Endometrial microvascular endothelial cells (primary cell): ENCODE results near the gene SSPN. TPM values are rescaled to one million over a fixed set of nuclear protein-coding genes. Genes with fewer than 3 reads are reported as not detected.

ENCODE experiments used
- in situ Hi-C: cut with HindIII; loops from 2 replicates; pipeline ENCODE4 v1.10.0; 2017; ENCODE audit warnings: low sequenced_read_pairs, low pct_unique_long_range_greater_than_20kb; ENCODE audit errors: inconsistent ontology term
- total RNA-seq: library from RNA; depleted of rRNA; stranded (reverse); fragments of >200 nt; gene quantifications from one replicate; pipeline ENCODE4 v1.2.3, GENCODE V29; 2015; ENCODE audit errors: inconsistent ontology term

SSPN gene, protein sequence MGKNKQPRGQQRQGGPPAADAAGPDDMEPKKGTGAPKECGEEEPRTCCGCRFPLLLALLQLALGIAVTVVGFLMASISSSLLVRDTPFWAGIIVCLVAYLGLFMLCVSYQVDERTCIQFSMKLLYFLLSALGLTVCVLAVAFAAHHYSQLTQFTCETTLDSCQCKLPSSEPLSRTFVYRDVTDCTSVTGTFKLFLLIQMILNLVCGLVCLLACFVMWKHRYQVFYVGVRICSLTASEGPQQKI
- total RNA-seq: 0.56 TPM

DNA sequence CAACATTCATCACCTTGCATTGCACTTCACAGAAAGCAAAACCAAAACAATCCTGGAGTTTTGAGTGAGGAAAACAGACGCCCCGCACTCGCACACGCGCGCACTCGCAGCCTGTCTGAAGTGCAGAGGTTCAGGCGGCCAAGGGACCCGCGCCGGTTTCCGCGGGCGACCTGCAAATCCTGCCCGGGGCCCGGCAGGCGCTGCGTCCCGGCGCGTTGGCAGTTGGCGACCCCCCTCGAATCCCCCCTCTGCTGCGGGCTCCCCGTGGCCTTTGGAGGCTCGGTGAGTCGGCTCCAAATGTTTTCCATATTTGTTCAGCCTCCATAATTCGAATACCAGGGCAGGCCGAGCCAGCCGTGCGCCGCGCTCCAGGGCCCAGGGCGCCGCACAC, at the start of gene SSPN:
Gene SSPN (plus strand): TSS at position 324 of the 391 bp plus-strand sequence. CDS start 100 bp downstream, outside the sequence.
- in situ Hi-C loops: no loop called here

DNA sequence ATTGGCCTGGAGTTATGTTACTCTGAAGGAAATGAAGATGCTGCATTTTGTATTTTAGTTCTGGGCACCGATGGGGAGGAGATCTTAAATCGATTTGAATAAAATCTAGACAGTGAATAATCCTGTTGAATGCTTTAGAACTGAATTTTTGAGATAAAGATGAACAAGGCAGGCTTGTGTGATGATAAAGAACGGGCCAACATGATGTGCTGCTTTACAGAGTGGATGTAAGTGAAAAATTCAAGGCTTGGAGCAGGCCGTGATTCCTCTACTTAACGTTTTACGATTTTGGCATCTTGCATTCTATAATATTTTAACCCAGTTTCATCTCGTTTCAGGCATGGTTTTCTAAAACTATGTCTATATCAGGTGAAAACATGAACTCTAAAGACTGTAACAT, 47.1 kb upstream of the SSPN start:
- in situ Hi-C loops: no loop called here

DNA sequence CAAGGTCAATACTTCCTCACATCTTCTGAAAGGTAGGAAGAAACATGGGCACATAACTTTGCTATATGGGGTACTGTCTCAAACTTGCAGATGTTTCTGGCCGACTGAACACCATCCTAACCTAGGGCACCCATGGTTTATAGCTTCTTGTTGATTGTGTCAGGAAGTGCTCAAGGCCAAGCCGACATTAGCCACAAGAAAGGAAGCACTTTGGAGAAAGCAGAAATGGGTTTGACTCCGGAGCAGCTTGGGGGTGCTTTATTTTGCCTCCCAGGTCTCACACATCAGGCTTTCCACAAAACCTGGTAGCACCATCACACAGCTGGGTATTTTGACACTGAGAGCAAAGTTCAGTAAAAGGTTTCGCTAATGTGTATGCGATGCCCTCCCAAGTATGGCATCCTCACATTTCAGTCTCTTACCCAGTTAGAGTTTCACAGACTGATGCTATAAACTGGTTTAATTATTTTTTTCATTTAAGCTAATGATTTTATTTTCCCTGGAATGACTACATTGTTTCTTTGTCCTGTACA, 45.3 kb upstream of the SSPN start:
- in situ Hi-C loops: no loop called here

DNA sequence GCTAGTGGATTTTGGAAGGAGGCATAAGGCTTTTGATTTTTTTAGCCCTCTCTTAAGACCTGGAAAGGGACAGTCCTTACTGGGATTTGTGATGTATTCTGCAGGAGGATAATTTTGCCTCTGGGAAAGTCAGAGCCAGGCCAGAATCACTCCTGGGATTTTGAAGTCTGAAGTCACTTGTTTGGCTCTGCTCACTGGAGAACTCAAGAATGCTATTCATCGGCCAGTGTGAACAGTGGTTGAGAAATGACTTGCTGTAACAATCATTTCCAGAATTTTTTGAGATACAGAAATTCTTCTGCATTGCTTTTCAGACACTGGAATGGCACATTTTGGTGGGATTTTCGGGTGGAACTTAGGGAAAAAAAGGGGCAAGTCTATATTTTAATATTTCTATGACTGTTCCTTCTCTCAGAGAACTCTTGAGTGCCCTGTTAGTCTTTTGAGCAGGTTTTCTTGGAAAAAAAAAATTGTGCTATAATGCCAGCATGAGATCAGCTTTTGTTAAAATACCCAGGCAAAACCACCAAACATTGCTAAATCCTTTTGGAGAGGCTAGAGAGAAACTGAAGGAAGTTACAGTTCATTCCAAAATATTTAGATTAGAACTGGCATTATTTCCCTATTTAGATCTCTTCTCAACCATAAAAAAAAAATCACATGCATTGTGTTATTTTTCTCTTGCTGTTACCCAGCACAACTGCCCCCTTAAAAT, 44.5 kb upstream of the SSPN start:
- in situ Hi-C loops: no loop called here

DNA sequence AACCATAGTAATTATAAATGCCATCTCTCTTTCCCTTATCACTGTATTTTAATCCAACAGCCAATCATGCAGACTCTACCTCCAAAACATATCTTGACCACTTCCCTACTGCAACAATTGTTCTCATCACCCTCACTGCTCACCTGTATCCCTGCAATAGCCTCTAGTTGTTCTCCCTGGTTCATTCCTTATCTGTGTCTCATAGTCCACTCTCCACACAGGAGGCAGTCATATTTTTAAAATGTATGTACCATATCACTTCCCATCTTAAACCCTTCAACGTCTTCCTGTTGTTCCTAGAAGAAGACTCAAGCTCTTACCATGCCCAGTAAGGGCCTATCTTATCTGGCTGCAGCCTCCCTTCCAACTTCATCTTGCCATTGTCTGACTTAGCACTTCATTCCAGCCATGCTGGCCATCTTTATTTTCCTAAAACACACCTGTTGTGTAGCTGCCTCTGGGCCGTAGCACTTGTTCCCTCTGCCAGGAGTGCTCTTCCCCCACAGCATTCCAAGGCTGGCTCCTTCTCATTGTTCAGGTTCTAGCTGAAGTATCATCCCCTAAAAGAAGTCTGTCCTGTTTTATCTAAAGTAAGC, 42.8 kb upstream of the SSPN start:
- in situ Hi-C loops: no loop called here

DNA sequence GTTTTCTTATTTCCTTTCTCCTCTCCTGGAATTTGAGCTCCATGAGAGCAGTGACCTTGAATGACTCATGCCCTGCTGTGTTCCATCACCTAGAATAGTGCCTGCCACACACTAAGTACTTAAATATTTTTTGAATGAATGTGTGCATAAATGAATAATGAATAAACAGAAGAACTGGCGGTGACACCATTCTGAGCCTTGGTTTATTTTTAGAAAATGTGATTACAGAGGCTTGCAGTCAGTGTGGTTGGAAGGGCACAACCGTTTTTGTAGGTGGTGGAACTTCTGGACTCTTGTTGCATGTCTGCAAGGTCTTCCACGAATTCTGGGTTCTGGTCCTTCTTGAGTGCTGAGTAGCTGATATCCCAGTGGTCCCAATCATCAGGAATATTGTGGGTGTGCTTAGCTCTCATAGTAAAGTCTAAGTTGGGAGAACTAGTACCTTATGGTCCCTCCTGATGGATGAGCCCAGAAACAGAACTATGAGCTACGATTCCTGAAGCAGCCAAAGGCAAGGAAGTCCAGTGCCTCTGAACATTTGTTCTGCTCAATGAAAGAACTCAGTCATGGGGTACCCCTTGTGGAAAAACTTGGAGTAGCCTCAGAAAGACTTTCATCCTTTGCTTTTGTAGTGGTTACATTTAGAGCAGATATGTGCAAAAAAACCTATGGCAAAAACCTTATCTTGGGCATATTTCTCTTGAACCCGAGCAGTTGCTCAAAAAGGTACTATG, 41.8 kb upstream of the SSPN start:
- in situ Hi-C loops: no loop called here

DNA sequence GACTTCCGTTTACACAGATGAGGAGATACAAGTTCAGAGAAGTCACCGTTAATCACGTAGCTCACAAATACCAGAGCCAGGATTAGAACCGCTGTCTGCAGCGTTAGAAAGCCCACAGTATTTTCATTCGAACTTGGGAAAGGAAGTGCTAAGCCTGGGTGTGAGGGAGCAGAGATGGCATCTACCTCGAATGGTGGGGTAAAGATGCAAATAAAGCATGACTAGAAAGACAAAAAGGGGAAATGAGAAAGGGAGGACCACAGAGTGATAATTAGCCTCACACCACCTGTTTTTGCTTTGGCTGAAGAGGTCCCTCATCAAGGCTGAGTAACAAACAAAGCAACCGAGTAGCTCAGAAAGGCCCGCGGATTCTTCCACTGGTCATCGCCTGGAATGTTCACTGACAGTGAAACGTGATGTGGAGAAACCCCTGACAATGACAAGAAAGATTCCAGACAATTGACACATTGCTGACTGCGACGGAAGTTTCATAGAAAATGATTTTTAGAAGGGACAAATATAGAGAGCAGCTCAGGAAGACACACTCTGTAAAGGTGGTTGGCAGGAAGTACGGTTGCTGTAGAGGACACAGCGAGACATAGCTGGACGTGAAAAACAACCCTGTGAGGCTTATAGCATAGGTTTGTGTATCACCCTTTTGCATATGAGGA, 39.0 kb upstream of the SSPN start:
- in situ Hi-C loops: no loop called here

DNA sequence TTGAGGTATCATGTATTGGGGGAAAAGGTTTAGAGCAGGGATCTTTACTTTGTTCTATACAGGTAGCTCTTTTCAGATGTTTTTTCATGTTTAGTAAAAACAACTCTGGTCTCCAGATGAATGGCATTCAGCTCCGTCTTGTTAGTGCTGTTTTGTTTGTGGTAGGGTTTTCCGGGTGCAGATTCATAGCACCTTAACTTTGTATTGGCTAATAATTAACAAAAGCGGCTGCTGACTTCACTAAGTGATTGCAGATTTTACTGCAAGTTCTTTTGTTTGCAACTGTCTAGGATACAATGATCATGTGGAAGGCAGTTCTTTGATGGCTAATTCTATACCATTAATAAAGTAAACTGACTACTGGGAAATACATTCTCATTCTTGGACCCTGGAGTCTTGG, 38.4 kb upstream of the SSPN start:
- in situ Hi-C loops: no loop called here

DNA sequence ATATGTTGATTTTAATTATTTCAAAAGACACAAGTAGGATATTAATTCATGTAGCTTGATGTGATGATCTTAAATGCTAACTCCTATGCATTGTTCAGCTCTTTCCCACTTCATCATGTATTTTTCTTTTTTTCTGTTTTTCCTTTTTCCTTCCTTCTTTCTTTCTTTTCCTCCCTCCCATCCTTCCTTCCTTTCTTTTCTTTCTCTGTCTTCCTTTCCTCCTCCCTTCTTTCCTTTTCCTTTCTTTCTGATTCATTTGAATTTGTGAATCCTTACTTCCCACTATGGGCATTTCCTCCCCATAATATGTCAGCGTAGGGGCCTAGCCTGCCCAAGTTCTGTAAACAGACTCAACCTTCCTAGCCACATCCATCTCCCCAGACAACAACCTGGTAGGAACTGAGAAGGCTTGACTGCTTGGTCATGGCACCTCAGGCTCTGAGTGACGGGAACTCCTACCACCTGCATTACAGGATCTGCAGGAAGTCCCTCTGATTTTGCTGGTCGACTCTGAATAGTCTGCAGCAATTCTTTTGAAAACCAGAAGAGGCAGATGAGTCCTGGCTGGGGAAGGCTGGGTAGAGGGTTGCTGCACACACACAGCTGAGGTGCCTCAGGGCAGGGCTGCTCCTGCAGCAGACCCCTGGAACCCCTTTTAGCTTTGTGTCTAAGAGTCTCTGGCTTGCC, 37.2 kb upstream of the SSPN start:
- in situ Hi-C loops: no loop called here

DNA sequence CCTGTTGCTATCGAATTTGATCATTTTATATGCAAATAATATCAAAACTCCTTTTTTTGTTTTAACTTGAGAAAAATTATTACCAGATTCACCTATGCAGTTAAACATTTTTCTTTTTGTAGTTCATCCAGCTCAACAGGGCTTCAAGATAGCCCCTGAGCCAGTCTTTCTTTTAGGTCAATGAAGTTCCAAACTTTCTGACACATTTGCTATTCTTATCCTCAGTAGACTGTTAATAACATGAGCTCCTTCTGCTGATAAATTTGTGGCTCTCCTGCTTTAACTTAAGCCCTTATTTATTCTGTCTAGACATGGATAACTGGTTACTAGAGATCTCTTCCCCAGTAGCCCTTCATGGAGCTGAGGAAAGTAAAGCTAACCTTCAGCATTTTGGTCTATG, 33.2 kb upstream of the SSPN start:
- in situ Hi-C loops: no loop called here

DNA sequence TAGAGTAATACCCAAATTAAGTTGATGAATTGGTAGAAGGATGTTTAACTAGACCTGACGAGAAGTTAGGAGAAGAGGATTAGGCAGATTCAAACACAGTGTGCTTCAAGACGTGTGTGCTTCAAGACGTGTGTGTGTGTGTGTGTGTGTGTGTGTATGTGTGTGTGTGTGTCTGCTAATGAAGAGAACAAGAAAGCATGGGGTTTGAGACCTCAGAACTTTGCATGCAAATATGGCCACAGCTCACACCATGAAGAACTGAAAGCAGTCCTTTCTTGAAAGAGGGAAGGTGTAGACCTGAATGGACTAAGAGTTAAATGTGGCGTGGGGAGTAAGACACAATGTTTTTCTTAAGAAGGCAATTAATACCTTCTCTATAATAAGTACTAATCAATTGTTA, 32.5 kb upstream of the SSPN start:
- in situ Hi-C loops: no loop called here

DNA sequence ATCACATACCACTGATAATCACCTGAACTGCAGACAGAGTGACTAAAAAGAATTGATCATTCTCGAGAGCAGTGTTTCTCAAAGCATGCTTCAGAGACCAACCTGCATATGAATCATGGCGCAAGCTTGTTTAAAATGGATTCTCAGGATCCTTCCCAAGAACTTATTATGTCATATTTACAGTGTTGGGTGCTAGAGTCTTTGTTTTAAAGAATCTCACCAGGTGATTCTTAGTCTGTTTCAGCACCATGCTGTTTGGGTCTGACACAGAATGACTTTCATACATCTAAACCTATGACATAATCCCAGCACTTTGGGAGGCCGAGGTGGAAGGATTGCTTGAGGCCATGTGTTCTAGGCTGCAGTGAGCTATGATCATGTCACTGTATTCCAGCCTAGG, 31.3 kb upstream of the SSPN start:
- in situ Hi-C loops: no loop called here

DNA sequence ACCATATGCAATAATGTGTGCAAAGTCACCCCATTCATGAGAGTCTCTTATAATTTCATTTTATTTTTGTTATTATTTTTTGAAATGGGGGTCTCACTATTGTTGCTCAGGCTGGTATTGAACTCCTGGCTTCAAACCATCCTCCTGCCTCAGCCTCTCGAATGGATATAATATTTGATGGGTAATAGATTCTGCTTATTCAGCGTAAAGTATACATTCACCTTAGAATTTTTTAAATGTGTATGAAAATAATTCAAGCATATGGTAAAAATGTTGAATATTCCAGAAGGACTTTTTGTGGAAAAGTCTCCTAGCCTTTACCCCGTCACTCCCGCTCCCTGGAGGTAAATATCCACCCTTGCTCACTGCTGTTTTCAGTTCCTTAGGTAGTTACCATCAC, 23.4 kb upstream of the SSPN start:
- in situ Hi-C loops: no loop called here

DNA sequence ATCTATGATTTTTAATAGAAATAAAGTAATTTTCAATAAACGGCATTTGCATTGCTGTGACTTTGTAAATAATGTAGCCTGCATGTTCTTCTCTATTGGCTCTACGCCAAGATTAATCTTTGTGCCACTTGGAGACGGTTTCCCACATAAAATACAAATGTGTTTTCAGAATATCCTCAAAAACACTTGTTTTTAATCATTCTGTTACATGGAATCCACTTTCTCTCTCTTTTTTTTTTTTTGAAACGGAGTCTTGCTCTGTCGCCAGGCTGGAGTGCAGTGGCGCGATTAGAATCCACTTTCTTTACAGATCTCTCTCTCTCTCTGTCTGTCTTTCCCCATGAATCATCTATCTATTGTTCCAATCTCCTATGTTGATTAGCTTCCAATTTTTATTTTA, 22.8 kb upstream of the SSPN start:
- in situ Hi-C loops: no loop called here

DNA sequence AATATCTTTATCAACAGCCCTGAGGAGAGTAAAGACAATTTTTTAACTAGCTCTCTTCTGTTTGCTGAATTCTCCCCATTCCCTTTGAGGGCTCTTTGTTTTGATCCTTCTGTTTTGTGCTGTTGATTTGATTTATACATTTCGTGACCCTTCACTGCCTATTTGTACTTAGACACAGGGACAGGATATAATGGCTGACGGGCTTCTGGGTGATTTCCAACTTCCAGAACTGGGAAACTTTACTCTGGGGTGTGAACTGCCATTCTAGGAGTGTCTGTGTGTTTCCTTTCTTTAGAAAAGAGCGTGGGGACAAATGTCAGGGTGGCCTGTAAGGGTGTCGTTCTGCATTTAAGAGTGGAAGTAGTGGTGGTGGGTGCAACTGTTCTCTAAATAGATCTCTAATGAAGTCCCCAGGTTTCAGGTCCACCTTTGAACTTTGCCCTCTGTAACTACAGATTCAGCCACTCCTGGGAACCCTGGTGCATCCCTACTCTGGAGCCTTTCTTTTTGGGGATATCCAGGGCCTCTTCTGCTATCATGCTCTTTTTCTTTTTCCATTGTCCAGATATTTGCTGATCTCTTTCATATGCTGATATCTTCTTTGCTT, 22.3 kb upstream of the SSPN start:
- in situ Hi-C loops: no loop called here

DNA sequence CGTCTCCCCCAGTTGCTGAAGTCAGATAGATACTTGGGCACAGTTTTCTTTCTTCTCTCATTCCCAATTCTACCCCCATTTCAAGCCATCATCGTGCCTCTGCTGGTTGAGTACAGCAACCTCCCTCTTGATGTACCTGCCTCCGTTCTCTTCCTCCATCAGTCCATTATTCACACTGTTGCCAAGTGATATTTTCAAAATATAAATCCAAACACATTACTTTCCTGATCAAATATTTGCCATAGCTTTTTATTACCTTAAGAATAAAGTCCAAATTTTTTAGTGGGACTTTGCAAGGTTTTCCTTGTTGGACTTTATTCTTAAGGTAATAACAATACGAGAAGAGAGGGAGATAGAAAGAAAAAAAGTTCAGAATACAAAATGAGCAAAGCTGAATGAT, 18.6 kb upstream of the SSPN start:
- in situ Hi-C loops: no loop called here

DNA sequence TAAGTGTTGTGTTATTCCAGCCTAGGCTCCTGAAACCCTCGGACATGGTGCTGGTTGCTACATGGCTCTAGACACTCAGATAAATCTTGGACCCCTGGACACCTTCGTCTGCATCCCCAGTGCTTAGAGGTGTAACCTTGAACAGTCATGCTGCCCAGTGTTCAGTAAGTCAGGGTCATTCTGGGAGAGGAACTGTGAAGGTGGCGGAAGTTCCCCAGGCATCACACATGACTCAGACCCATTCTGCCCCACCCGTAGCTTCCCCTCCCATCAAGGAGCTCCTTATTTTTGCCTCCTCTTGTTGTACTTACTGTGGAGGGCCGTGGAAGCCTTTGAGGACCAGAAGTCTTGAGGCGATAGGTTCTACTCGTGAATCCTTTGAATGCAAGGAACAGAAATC, 18.1 kb upstream of the SSPN start:
- in situ Hi-C loops: no loop called here

DNA sequence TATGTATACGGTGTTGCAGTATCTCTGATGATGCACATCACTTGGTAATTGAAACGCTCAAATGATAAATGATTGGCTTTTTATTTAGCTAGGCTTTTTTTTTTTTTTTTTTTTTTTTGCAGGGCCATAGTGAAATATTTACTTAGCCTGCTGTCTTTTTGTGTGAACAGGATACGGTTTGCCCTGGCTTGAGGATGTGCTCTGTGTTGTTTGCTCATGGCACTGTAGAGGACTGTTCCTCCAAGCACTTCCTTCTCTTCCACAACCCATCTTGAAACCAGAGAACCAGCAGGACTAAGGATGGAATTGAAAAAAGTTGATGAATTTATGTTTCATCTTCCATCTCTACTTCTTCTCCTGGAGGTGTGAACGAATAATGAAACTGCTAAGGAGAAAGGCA, 15.5 kb upstream of the SSPN start:
- in situ Hi-C loops: no loop called here
